Suprapubic skin (tissue), 4 donors: Measurements from ENCODE around the gene HPCAL1.

Source experiments
- EP300 ChIP-seq: sonication (generic); formaldehyde crosslinking; IDR thresholded peaks from one replicate; pipeline ENCODE4 v1.6.1; 2017; ENCODE audit warnings: antibody characterized with exemption
- POLR2A ChIP-seq, 2 donors: fragments of 450-650 bp; IDR thresholded peaks; one replicate each; pipeline ENCODE4 v1.6.1; 2017; ENCODE audit warnings: antibody characterized with exemption in 2 of 2, mild to moderate bottlenecking in 2 of 2, moderate library complexity in 2 of 2
- POLR2AphosphoS5 ChIP-seq, 3 donors: sonication (generic); formaldehyde crosslinking; IDR thresholded peaks; one replicate each; pipeline ENCODE4 v1.6.1; 2017; ENCODE audit warnings: antibody characterized with exemption in 3 of 3
- TF ChIP-seq, protein P1 (sequence below), 2 donors: fragments of 200-600 bp in 1 of 2; fragments of 450-650 bp in 1 of 2; sonication (generic) in 1 of 2; IDR thresholded peaks; one replicate each; pipeline ENCODE4 v1.5.1; 2016 to 2019; ENCODE audit warnings: antibody characterized with exemption in 2 of 2, mild to moderate bottlenecking in 1 of 2, moderate library complexity in 1 of 2

DNA sequence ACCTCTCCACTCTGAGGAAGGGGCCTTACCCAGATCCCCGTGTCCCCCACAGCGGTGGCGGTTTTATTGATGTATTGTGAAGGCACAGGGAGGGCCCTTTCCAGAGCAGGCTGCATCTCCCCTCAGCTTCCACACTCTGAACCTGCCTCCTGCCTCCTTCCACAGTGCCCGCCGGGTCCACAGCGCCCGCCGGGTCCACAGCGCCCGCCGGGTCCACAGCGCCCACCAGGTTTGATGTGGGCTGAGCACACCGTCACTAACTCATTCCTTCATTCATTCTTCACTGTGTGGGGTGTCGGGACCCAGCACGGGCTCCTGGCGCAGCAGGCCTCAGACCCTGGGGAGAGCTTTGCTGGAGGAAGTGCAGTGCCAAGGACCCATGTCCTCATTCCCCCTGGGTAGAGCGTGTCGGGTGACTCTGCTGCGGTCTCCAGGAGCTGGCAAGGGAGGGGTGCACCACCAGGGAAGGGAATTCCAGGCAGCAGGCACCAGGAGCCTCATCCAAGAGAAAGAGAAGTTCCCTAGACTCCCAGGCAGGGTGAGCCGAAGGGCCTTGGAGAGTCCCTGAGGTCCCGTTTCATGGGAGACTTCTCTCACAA, 57.1 kb downstream of the HPCAL1 start:
- TF ChIP-seq, protein P1, sequence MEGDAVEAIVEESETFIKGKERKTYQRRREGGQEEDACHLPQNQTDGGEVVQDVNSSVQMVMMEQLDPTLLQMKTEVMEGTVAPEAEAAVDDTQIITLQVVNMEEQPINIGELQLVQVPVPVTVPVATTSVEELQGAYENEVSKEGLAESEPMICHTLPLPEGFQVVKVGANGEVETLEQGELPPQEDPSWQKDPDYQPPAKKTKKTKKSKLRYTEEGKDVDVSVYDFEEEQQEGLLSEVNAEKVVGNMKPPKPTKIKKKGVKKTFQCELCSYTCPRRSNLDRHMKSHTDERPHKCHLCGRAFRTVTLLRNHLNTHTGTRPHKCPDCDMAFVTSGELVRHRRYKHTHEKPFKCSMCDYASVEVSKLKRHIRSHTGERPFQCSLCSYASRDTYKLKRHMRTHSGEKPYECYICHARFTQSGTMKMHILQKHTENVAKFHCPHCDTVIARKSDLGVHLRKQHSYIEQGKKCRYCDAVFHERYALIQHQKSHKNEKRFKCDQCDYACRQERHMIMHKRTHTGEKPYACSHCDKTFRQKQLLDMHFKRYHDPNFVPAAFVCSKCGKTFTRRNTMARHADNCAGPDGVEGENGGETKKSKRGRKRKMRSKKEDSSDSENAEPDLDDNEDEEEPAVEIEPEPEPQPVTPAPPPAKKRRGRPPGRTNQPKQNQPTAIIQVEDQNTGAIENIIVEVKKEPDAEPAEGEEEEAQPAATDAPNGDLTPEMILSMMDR (IDR thresholded peaks at IDR 0.05) = no peak
- no peak for TF ChIP-seq POLR2A (IDR thresholded peaks at IDR 0.05)
- TF ChIP-seq POLR2AphosphoS5 (IDR thresholded peaks at IDR 0.05) = no peak
- TF ChIP-seq EP300 = no peak
